HepG2 (cell line): Measurements from ENCODE around the gene KIAA1614. TPM values are rescaled to one million over a fixed set of nuclear protein-coding genes. Genes with fewer than 3 reads are reported as not detected.

Experiments
- AHDC1 ChIP-seq: sonication (generic); formaldehyde crosslinking; IDR thresholded peaks from 2 replicates; pipeline ENCODE4 v1.5.1; 2020; ENCODE audit warnings: mild to moderate bottlenecking, missing genetic modification reagents, borderline replicate concordance
- FOSL2 ChIP-seq: sonication (generic); formaldehyde crosslinking; IDR thresholded peaks from 2 replicates; pipeline ENCODE4 v1.4.0; 2020; ENCODE audit warnings: missing genetic modification reagents
- GATAD2A ChIP-seq: IDR thresholded peaks from 2 replicates; pipeline ENCODE4 v1.6.1; 2016
- HDAC1 ChIP-seq: sonication (generic); formaldehyde crosslinking; IDR thresholded peaks from 2 replicates; pipeline ENCODE4 v1.5.1; 2020; ENCODE audit warnings: mild to moderate bottlenecking, missing genetic modification reagents
- KLF9 ChIP-seq: IDR thresholded peaks from 2 replicates; pipeline ENCODE4 v1.6.1; 2016; ENCODE audit warnings: low read depth
- MLX ChIP-seq: IDR thresholded peaks from 2 replicates; pipeline ENCODE4 v1.6.1; 2016
- RAD21 ChIP-seq: fragments of 450-650 bp; formaldehyde crosslinking; IDR thresholded peaks from 2 replicates; pipeline ENCODE4 v1.5.0; 2020; ENCODE audit warnings: mild to moderate bottlenecking
- RXRA ChIP-seq: sonication (generic); formaldehyde crosslinking; IDR thresholded peaks from 2 replicates; pipeline ENCODE4 v1.5.1; 2020; ENCODE audit warnings: missing genetic modification reagents
- RXRB ChIP-seq: IDR thresholded peaks from 2 replicates; pipeline ENCODE4 v1.6.1; 2016; ENCODE audit warnings: borderline replicate concordance, missing genetic modification reagents, missing compliant biosample characterization
- ZBTB7B ChIP-seq: sonication (generic); formaldehyde crosslinking; IDR thresholded peaks from 2 replicates; pipeline ENCODE4 v1.4.0; 2020; ENCODE audit warnings: missing genetic modification reagents
- ZNF142 ChIP-seq: sonication (generic); formaldehyde crosslinking; IDR thresholded peaks from 2 replicates; pipeline ENCODE4 v1.4.0; 2020; ENCODE audit warnings: missing genetic modification reagents
- ZNF367 ChIP-seq: sonication (generic); formaldehyde crosslinking; IDR thresholded peaks from 2 replicates; pipeline ENCODE4 v1.4.0; 2020; ENCODE audit warnings: missing genetic modification reagents, borderline replicate concordance
- ZNF431 ChIP-seq: sonication (generic); formaldehyde crosslinking; IDR thresholded peaks from 2 replicates; pipeline ENCODE4 v1.9.0; 2022; ENCODE audit warnings: missing genetic modification reagents, low read depth, mild to moderate bottlenecking, borderline replicate concordance
- ZNF460 ChIP-seq: sonication (generic); formaldehyde crosslinking; IDR thresholded peaks from 2 replicates; pipeline ENCODE4 v1.5.1; 2020; ENCODE audit warnings: missing genetic modification reagents, mild to moderate bottlenecking, borderline replicate concordance
- ZNF543 ChIP-seq: sonication (generic); formaldehyde crosslinking; IDR thresholded peaks from 2 replicates; pipeline ENCODE4 v1.4.0; 2020; ENCODE audit warnings: mild to moderate bottlenecking, missing genetic modification reagents
- ZNF709 ChIP-seq: sonication (generic); formaldehyde crosslinking; IDR thresholded peaks from 2 replicates; pipeline ENCODE4 v1.5.0; 2020; ENCODE audit warnings: mild to moderate bottlenecking, missing genetic modification reagents
- polyA plus RNA-seq, 8 experiments: library from polyadenylated mRNA; depleted of rRNA in 3 of 8; stranded (reverse) in 7 of 8; unstranded in 1 of 8; fragments of >200 nt; fragmentation: Illumina TruSeq in 4 of 8; extraction: Trizol in 4 of 8; gene quantifications; 2 replicates each; pipeline versions ENCODE4 v1.2.1 to v1.2.3, GENCODE V29; 2011 to 2016; ENCODE audit warnings: low read depth in 4 of 8, missing spikeins in 1 of 8, mixed read lengths in 1 of 8; ENCODE audit not compliant: insufficient read depth in 1 of 8
- total RNA-seq, 5 experiments: library from RNA; depleted of rRNA; stranded (reverse); fragments of >200 nt; fragmentation: Illumina TruSeq; extraction: Trizol; gene quantifications; 2 replicates each; pipeline ENCODE4 v1.2.3, GENCODE V29; 2016; ENCODE audit warnings: low read depth in 1 of 5

KIAA1614 gene
- total and polyA plus RNA-seq, 2 of the 13 experiments (the other 11 are each of a cell fraction or from before 2014, with no cell fraction given), result 0.15 to 0.77 TPM

- TF ChIP-seq KLF9 (CRISPR knock-in tag) (no peak), ZNF709 (CRISPR knock-in tag) (0 out of 2 replicates have a peak, but pooled peaks have one; percentile 40), HDAC1 (peak; percentile 84), ZNF460 (CRISPR knock-in tag) (no peak), FOSL2 (CRISPR knock-in tag) (peak; percentile 17; the same call in 1 of the 2 replicates), GATAD2A (CRISPR knock-in tag) (peak; percentile 87), ZNF431 (peak; percentile 71; the same call in 1 of the 2 replicates), MLX (CRISPR knock-in tag) (peak; percentile 84), RXRB (CRISPR knock-in tag) (peak; percentile 97), ZBTB7B (peak; percentile 78; the same call in 1 of the 2 replicates), AHDC1 (CRISPR knock-in tag) (peak; percentile 45; the same call in 1 of the 2 replicates), ZNF543 (CRISPR knock-in tag) (0 out of 2 replicates have a peak, but pooled peaks have one; percentile 31), ZNF367 (CRISPR knock-in tag) (no peak), RXRA (CRISPR knock-in tag) (peak; percentile 97), RAD21 (CRISPR knock-in tag) (peak; percentile 29; the same call in 1 of the 2 replicates), ZNF142 (CRISPR knock-in tag) (no peak)
These were observed 12.9 kb downstream of the KIAA1614 start (continued) for GRCh38 chr1:180925471-180926051.
